ENCODE data around the gene KRT27.
A peak's percentile ranks its signal among the peaks of the same experiment; 100 is the strongest.
"Not testable (repeated sequence)": the region's sequence is repeated elsewhere in the genome, so short reads cannot be mapped to it uniquely, and the experiment has no call there.

The KRT27 gene

GRCh38 chr17:40755231-40755630 lies 27.1 kb downstream of the KRT27 start, which contains the start of gene KRT25:
Gene KRT25 (minus strand): TSS chr17:40755331. CDS start chr17:40755271, 60 bp downstream.
- no peak for ATAC-seq (replicated peaks)
- no peak for DNase-seq
- H3K27ac Mint-ChIP-seq: no peak within 1 kb of the TSS
- H3K36me3 Mint-ChIP-seq: peaks cover 4 to 5% of the 10 kb centered on the region in 2 donors
- peaks cover 17 to 64% of the 10 kb centered on the region in 2 donors for H3K27me3 Mint-ChIP-seq
- H3K9me3 Mint-ChIP-seq: peaks cover 12 to 16% of the 10 kb centered on the region in 2 donors
- H3K4me3 Mint-ChIP-seq: no peak within 1 kb of the TSS
- no peaks in the 10 kb centered on the region for H3K4me1 Mint-ChIP-seq

DNA sequence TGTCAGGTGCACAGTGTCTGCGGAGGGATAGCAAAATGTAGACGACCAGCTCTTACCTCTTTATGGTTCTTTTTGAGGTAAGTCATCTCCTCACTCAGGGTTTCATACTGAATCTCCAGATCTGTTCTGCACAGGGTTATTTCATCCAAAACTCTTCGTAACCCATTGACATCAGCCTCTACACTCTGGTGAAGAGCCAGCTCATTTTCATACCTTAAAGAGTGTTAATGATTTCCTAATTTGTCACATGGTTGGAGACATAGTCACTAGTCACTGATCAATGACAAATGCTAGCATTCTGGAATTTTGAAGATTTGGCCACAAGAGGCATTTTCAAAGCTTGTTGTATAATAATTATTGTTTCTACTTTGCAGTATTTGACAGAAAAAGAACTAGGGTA lies 28.5 kb downstream of the KRT27 start:
- no peaks in the 10 kb centered on the region for H3K4me1 Mint-ChIP-seq
- H3K9me3 Mint-ChIP-seq: peaks cover 5 to 8% of the 10 kb centered on the region in 2 donors
- no peaks in the 10 kb centered on the region for H3K36me3 Mint-ChIP-seq
- no peak for ATAC-seq (replicated peaks)
- no peak for DNase-seq
- H3K4me3 Mint-ChIP-seq: no peak overlapping the region
- no peak overlapping the region for H3K27ac Mint-ChIP-seq
- peaks cover 16 to 66% of the 10 kb centered on the region in 2 donors for H3K27me3 Mint-ChIP-seq

DNA sequence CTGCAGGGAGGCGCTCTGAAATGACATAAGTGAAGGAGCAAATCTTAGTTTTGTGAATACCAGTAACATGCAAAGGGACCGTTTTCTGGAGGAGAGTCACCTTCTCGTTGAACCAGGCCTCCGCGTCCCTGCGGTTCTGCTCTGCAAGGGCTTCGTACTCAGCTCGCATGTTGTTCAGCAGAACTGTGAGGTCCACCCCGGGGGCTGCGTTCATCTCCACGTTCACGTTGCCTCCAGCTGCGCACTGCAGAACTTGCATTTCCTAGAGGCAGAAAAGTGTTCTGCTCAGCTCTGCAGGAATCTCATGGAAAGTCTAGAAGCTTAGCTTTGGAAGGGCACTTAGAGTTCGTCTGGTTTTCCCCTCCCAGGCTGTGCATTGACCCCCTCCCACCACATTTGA lies 31.3 kb downstream of the KRT27 start:
- DNase-seq (no peak), ATAC-seq (replicated peaks) (no peak)
- no peaks in the 10 kb centered on the region for H3K36me3 Mint-ChIP-seq
- H3K4me3 Mint-ChIP-seq: no peak overlapping the region
- no peaks in the 10 kb centered on the region for H3K9me3 Mint-ChIP-seq
- H3K27ac Mint-ChIP-seq: no peak overlapping the region
- H3K27me3 Mint-ChIP-seq: peaks cover 18 to 54% of the 10 kb centered on the region in 2 donors
- no peaks in the 10 kb centered on the region for H3K4me1 Mint-ChIP-seq

- Mint-ChIP-seq H3K27ac (no peak overlapping the region), H3K4me1 (no peaks in the 10 kb centered on the region), H3K36me3 (no peaks in the 10 kb centered on the region), H3K27me3 (peaks cover 23 to 55% of the 10 kb centered on the region in 2 donors), H3K9me3 (no peaks in the 10 kb centered on the region), H3K4me3 (no peak overlapping the region)
- DNase-seq (no peak), ATAC-seq (replicated peaks) (no peak)
Observed at GRCh38 chr17:40750391-40750790, 32.0 kb downstream of the KRT27 start.

GRCh38 chr17:40748666-40749065 lies 33.7 kb downstream of the KRT27 start:
- H3K9me3 Mint-ChIP-seq; H3K4me1 Mint-ChIP-seq; H3K36me3 Mint-ChIP-seq; DNase-seq; H3K27ac Mint-ChIP-seq; H3K4me3 Mint-ChIP-seq; ATAC-seq (replicated peaks): not testable (repeated sequence)
- H3K27me3 Mint-ChIP-seq: peaks cover 36 to 64% of the 10 kb centered on the region in 2 donors

- Mint-ChIP-seq H3K4me1 (no peaks in the 10 kb centered on the region), H3K36me3 (peaks cover 2 to 4% of the 10 kb centered on the region in 2 donors), H3K4me3 (no peak overlapping the region), H3K9me3 (peaks cover 4 to 6% of the 10 kb centered on the region in 2 donors), H3K27ac (no peak overlapping the region), H3K27me3 (peaks cover 24 to 53% of the 10 kb centered on the region in 2 donors)
- DNase-seq: no peak
- no peak for ATAC-seq (replicated peaks)
Observed at GRCh38 chr17:40738553-40738952, 43.8 kb downstream of the KRT27 start.

DNA sequence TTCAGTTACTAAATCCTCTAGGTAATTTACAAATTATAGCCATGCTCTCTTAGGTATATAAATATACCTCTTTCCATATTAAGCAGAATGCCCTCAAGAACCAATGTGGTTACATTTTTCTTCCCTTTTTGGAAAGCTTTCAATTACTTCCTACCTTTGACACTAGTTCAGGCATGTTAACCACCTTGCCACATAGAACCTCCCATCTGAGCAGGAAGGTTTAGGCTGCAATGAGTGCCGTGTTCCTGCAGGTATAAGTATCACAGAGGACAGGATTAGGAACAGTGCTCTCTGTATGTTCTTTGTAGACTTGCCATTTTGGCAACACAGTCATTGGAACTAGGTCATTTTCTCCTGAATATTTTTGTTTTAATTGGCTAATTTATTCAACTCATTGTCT lies 47.3 kb downstream of the KRT27 start:
- Mint-ChIP-seq H3K4me1 (peaks cover 0 to 3% of the 10 kb centered on the region in 2 donors), H3K9me3 (peaks cover 0 to 3% of the 10 kb centered on the region in 2 donors), H3K27me3 (peaks cover 10 to 34% of the 10 kb centered on the region in 2 donors), H3K4me3 (no peak overlapping the region), H3K27ac (no peak overlapping the region), H3K36me3 (no peaks in the 10 kb centered on the region)
- no peak for DNase-seq
- ATAC-seq (replicated peaks): no peak

GRCh38 chr17:40734018-40734417 lies 48.3 kb downstream of the KRT27 start:
- DNase-seq: no peak
- no peak for ATAC-seq (replicated peaks)
- Mint-ChIP-seq H3K27ac (no peak overlapping the region), H3K4me1 (peaks cover 0 to 6% of the 10 kb centered on the region in 2 donors), H3K36me3 (no peaks in the 10 kb centered on the region), H3K9me3 (peaks cover 0 to 4% of the 10 kb centered on the region in 2 donors), H3K4me3 (no peak overlapping the region), H3K27me3 (peaks cover 8 to 32% of the 10 kb centered on the region in 2 donors)

DNA sequence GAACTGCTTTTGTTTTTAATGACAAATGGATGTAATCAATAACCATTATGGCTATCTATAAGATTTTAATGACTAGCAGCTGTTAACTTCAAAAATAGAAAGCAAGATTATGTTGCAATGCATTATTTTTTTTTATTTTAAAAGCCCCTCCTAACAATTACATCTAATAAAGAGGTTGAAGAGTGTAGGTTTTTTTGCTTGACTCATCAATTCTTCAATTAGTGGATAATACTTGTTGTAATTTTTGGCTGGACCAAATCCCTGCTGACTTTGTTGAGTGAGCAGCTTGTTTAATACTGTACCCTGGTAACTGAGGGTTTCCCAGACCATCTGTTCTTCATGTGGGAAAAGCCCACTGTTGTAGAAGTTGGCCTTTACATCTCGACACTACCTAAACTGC lies 51.4 kb downstream of the KRT27 start:
- Mint-ChIP-seq H3K9me3 (peaks cover 0 to 4% of the 10 kb centered on the region in 2 donors), H3K27me3 (peaks cover 0 to 17% of the 10 kb centered on the region in 2 donors), H3K27ac (no peak overlapping the region), H3K4me1 (peaks cover 4 to 25% of the 10 kb centered on the region in 2 donors), H3K4me3 (no peak overlapping the region), H3K36me3 (no peaks in the 10 kb centered on the region)
- DNase-seq (no peak), ATAC-seq (replicated peaks) (no peak)

DNA sequence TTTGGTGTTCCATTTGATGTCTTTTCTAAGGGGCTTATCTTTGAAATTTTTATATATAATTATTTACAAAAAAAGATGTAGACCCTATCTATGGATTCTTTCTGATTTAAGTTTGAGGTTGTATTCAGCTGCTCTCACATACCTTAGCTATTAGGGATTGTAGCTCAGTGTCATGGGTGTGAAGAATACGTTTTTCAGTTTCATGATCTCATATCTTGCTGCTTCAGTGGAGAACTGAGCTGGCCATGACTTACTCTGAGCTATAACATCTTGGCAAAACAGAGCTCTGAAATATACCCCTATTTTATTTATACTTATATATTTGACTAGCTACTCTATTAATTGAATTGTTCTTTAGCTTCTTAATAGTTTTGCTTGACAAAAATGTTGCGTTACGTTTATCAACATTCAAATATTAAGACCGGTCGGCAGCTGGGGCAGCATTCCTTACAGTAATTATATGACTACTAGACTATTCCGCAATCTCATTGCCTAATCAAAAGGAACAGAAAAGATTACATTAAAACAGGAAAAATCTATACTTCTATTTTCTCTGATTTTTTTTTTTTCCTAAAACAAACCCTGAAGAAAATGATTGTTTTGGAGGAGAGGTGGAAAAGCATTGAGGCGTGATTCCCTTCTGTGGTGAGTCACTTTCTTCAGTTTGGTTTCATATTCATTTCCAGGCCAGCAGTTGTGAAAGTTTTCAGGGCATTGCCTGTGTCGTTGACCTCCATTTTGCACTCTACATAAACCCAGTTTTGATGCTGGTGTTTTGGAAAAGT lies 54.7 kb downstream of the KRT27 start:
- Mint-ChIP-seq H3K36me3 (peaks cover 0 to 5% of the 10 kb centered on the region in 2 donors), H3K9me3 (peaks cover 0 to 4% of the 10 kb centered on the region in 2 donors), H3K27me3 (peaks cover 7 to 10% of the 10 kb centered on the region in 2 donors), H3K27ac (peak overlapping the region; percentile 53), H3K4me3 (peak overlapping the region in 1 of 2 donors; percentile 19), H3K4me1 (peaks cover 4 to 25% of the 10 kb centered on the region in 2 donors)
- DNase-seq: peak; percentile 25
- ATAC-seq (replicated peaks): peak; percentile 91 to 96

DNA sequence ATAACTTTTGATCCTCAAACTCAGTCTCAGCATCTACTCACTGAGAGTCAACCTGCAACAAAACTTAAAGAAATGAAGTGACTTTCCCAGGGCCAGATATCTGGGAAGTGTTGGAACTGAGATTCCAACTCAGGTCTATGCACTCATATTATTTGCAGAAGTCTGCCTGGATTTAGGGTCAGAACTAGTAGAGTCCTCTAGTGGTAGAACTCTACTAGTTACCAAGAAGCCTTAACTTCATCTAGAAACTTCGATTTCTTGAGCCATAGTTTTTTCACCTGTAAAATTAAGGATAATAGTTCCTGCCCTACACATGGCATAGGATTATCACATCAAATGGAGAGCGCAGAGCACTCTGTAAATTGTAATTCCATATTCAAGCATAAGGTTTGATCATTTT lies 55.4 kb downstream of the KRT27 start:
- H3K36me3 Mint-ChIP-seq: peaks cover 0 to 5% of the 10 kb centered on the region in 2 donors
- DNase-seq (no peak), ATAC-seq (replicated peaks) (no peak)
- peaks cover 4 to 25% of the 10 kb centered on the region in 2 donors for H3K4me1 Mint-ChIP-seq
- H3K9me3 Mint-ChIP-seq: peaks cover 0 to 4% of the 10 kb centered on the region in 2 donors
- H3K4me3 Mint-ChIP-seq: no peak overlapping the region
- no peak overlapping the region for H3K27ac Mint-ChIP-seq
- peaks cover 7 to 10% of the 10 kb centered on the region in 2 donors for H3K27me3 Mint-ChIP-seq
